NCI-H128 (cell line): ENCODE results near the gene MIER2.
A peak's percentile ranks its signal among the peaks of the same experiment; 100 is the strongest.
"Not testable (repeated sequence)": the region's sequence is repeated elsewhere in the genome, so short reads cannot be mapped to it uniquely, and the experiment has no call there.

ENCODE experiments used
- DNase-seq: peaks from one replicate; lab custom pipeline; 2025; ENCODE audit not compliant: unreplicated experiment; lab: John Stamatoyannopoulos, UW

The MIER2 gene

GRCh38 chr19:291006-291521, 53.5 kb downstream of the MIER2 start, which contains the start of gene PLPP2:
PLPP2 (minus strand) TSS chr19:291403; CDS start chr19:291336, 67 bp downstream.
- DNase-seq, result no peak

GRCh38 chr19:290372-291005, 54.1 kb downstream of the MIER2 start:
- no peak for DNase-seq

- no peak for DNase-seq
Measured at GRCh38 chr19:289651-290371, 54.8 kb downstream of the MIER2 start.

- DNase-seq, result no peak
Measured at GRCh38 chr19:288911-289310, 55.7 kb downstream of the MIER2 start.

- DNase-seq, result no peak
Measured at GRCh38 chr19:287381-287871, 57.2 kb downstream of the MIER2 start.

GRCh38 chr19:283395-283794, 61.2 kb downstream of the MIER2 start:
- DNase-seq, result no peak

- DNase-seq, result no peak
Measured at GRCh38 chr19:282501-282900, 62.1 kb downstream of the MIER2 start.

- no peak for DNase-seq
Measured at GRCh38 chr19:281992-282391, 62.6 kb downstream of the MIER2 start.

GRCh38 chr19:281156-281853, 63.3 kb downstream of the MIER2 start:
- DNase-seq, result no peak

GRCh38 chr19:280541-281009, 64.0 kb downstream of the MIER2 start:
- peak; percentile 73 for DNase-seq

GRCh38 chr19:279656-280055, 64.9 kb downstream of the MIER2 start:
- no peak for DNase-seq

- DNase-seq, result no peak
Measured at GRCh38 chr19:279231-279630, 65.4 kb downstream of the MIER2 start.

GRCh38 chr19:277581-278165, 66.9 kb downstream of the MIER2 start:
- no peak for DNase-seq

GRCh38 chr19:277131-277530, 67.5 kb downstream of the MIER2 start:
- DNase-seq, result no peak

GRCh38 chr19:275958-276646, 68.5 kb downstream of the MIER2 start:
- no peak for DNase-seq

GRCh38 chr19:275000-275399, 69.6 kb downstream of the MIER2 start:
- no peak for DNase-seq

- DNase-seq, result no peak
Measured at GRCh38 chr19:273393-273792, 71.2 kb downstream of the MIER2 start.

- no peak for DNase-seq
Measured at GRCh38 chr19:271856-272255, 72.7 kb downstream of the MIER2 start.

- DNase-seq, result not testable (repeated sequence)
Measured at GRCh38 chr19:270766-271318, 73.8 kb downstream of the MIER2 start.

- no peak for DNase-seq
Measured at GRCh38 chr19:269241-269640, 75.4 kb downstream of the MIER2 start.
